ENCODE data around the gene AKAP13.

- no peak for TF ChIP-seq CTCF (IDR thresholded peaks at IDR 0.05)
- TF ChIP-seq ZFX (IDR thresholded peaks at IDR 0.05; ENCODE audit: borderline replicate concordance): no peak
Measured at GRCh38 chr15:85393210-85393609, 12.8 kb downstream of the AKAP13 start.

Data from 22Rv1 (cell line).